Measurements from ENCODE around the gene ODAD4.

Gene ODAD4

GRCh38 chr17:41930009-41930832 lies at the start of gene ODAD4:
Gene ODAD4 (plus strand): TSS chr17:41930617. CDS start chr17:41930724, 107 bp downstream.
- Mint-ChIP-seq H3K27me3 (no peaks in the 10 kb centered on the region), H3K27ac (peak within 1 kb of the TSS; percentile 99), H3K4me3 (peak within 1 kb of the TSS; percentile 99), H3K9me3 (ENCODE audit: low read depth) (no peaks in the 10 kb centered on the region), H3K36me3 (peaks cover 2% of the 10 kb centered on the region), H3K4me1 (ENCODE audit: low read depth) (peaks cover 23% of the 10 kb centered on the region)

DNA sequence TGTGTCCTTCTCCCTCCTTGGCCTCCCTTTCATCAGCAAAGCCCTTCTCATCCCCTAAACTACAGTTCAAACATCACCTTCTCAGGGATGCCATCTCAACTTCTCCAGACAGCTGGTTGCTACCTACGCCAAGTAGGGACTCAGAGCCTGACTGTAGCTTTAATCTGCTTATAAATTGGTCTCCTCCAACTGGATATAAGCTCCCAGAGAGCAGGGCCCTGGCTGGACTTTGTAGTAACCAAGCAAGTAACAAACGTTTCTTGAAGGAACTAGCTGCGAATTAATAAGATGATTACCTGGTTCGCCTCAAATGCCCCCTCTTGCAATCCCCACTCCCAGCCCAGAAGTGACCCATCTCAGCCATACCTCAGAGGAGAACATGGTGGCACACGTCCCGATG lies 47.7 kb upstream of the ODAD4 start:
- H3K4me1 Mint-ChIP-seq (ENCODE audit: low read depth), result no peaks in the 10 kb centered on the region
- no peaks in the 10 kb centered on the region for H3K9me3 Mint-ChIP-seq (ENCODE audit: low read depth)
- H3K27me3 Mint-ChIP-seq, result no peaks in the 10 kb centered on the region
- no peak overlapping the region for H3K4me3 Mint-ChIP-seq
- H3K36me3 Mint-ChIP-seq, result peaks cover 12% of the 10 kb centered on the region
- H3K27ac Mint-ChIP-seq, result no peak overlapping the region

GRCh38 chr17:41885733-41886132 lies 44.7 kb upstream of the ODAD4 start:
- Mint-ChIP-seq H3K36me3 (peaks cover 3% of the 10 kb centered on the region), H3K4me3 (no peak overlapping the region), H3K4me1 (ENCODE audit: low read depth) (no peaks in the 10 kb centered on the region), H3K9me3 (ENCODE audit: low read depth) (no peaks in the 10 kb centered on the region), H3K27ac (no peak overlapping the region), H3K27me3 (no peaks in the 10 kb centered on the region)

DNA sequence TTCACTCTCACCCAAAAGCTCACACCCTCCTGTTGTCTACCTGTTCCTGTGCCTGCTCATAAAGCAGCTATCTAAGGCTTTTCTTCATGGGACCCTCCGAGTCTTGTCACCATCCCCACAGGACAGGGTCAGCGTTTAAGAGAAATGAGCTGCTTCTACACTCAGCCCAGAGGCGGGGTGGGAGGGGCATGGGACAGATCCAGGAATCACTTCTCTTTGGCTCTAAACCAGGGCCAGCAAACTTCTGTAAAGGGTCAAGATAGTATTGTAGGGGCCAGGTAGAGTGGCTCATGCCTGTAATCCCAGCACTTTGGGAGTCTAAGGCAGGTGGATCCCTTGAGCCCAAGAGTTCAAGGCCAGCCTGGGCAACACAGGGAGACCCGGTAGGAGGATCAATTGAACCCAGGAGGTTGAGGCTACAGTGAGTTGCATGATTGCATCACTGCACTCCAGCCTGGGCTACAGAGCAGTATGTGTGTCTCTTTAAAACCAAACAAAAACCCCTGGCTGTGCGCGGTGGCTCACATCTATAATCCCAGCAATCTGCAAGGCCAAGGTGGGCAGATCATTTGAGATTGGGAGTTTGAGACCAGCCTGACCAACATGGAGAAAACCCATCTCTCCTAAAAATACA lies 42.0 kb upstream of the ODAD4 start:
- Mint-ChIP-seq H3K36me3 (peaks cover 2% of the 10 kb centered on the region), H3K27ac (no peak overlapping the region), H3K9me3 (ENCODE audit: low read depth) (no peaks in the 10 kb centered on the region), H3K4me1 (ENCODE audit: low read depth) (no peaks in the 10 kb centered on the region), H3K4me3 (no peak overlapping the region), H3K27me3 (no peaks in the 10 kb centered on the region)

- Mint-ChIP-seq H3K27ac (peak overlapping the region; percentile 28), H3K36me3 (peaks cover 4% of the 10 kb centered on the region), H3K9me3 (ENCODE audit: low read depth) (no peaks in the 10 kb centered on the region), H3K4me1 (ENCODE audit: low read depth) (no peaks in the 10 kb centered on the region), H3K4me3 (no peak overlapping the region), H3K27me3 (no peaks in the 10 kb centered on the region)
Measured at GRCh38 chr17:41891135-41892020, 39.0 kb upstream of the ODAD4 start.

- H3K9me3 Mint-ChIP-seq (ENCODE audit: low read depth), result no peaks in the 10 kb centered on the region
- H3K27me3 Mint-ChIP-seq, result no peaks in the 10 kb centered on the region
- H3K4me3 Mint-ChIP-seq, result no peak overlapping the region
- H3K36me3 Mint-ChIP-seq, result peaks cover 4% of the 10 kb centered on the region
- peak overlapping the region; percentile 28 for H3K27ac Mint-ChIP-seq
- H3K4me1 Mint-ChIP-seq (ENCODE audit: low read depth), result no peaks in the 10 kb centered on the region
Measured at GRCh38 chr17:41892021-41892376, 38.4 kb upstream of the ODAD4 start.

GRCh38 chr17:41893384-41893783 lies 37.0 kb upstream of the ODAD4 start:
- H3K27me3 Mint-ChIP-seq, result no peaks in the 10 kb centered on the region
- peaks cover 6% of the 10 kb centered on the region for H3K36me3 Mint-ChIP-seq
- no peaks in the 10 kb centered on the region for H3K4me1 Mint-ChIP-seq (ENCODE audit: low read depth)
- H3K27ac Mint-ChIP-seq, result no peak overlapping the region
- no peaks in the 10 kb centered on the region for H3K9me3 Mint-ChIP-seq (ENCODE audit: low read depth)
- no peak overlapping the region for H3K4me3 Mint-ChIP-seq

DNA sequence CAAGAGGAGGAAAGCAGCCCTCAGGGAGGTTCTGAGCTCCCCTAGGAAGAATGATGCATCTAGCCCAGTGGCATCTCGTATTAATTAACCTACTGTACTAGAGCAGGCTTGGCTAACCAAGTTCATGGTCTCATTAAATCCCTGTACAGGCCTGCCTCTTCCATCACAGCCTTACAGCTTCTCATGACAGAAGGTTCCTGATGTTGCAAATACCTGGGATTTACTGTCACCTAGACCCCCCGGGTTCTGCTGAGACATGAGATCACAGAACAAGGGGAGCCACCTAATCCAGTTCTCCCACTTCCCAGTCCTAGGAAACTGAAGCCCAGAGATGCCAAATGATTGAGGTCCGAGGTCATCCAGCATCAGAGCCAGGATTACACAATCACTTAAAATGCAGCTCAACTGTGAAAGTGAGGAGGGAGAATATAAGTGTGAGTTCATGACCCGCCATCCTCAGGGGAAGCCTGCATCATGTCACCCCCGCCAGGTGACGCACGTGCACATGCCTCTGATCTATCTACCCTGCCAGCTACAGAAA lies 35.6 kb upstream of the ODAD4 start:
- Mint-ChIP-seq H3K36me3 (peaks cover 6% of the 10 kb centered on the region), H3K9me3 (ENCODE audit: low read depth) (no peaks in the 10 kb centered on the region), H3K27me3 (no peaks in the 10 kb centered on the region), H3K4me3 (no peak overlapping the region), H3K27ac (no peak overlapping the region), H3K4me1 (ENCODE audit: low read depth) (no peaks in the 10 kb centered on the region)

GRCh38 chr17:41895617-41896016 lies 34.8 kb upstream of the ODAD4 start:
- H3K9me3 Mint-ChIP-seq (ENCODE audit: low read depth), result no peaks in the 10 kb centered on the region
- H3K27me3 Mint-ChIP-seq, result no peaks in the 10 kb centered on the region
- H3K36me3 Mint-ChIP-seq, result peaks cover 6% of the 10 kb centered on the region
- no peak overlapping the region for H3K27ac Mint-ChIP-seq
- H3K4me1 Mint-ChIP-seq (ENCODE audit: low read depth), result no peaks in the 10 kb centered on the region
- no peak overlapping the region for H3K4me3 Mint-ChIP-seq

DNA sequence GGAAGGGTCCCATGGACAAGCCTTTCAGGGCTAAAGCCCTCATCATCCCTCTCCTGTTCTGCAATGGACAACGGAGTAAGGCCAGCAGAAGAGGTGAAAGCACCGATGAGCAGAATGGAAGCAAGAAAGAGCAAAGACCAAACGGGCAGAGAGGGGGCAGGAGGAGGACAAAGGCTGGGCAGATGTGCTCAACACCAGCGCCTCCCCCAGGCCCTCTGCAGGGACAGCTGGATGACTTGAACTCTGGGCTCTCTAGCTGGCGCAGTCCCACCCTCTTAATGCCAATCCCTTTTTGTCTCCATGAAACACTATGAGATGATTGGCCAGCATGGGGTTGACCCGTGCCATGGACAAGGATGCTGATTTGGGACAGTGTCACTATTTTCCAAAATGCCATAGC lies 33.7 kb upstream of the ODAD4 start:
- H3K27ac Mint-ChIP-seq, result no peak overlapping the region
- H3K36me3 Mint-ChIP-seq, result peaks cover 6% of the 10 kb centered on the region
- H3K27me3 Mint-ChIP-seq, result no peaks in the 10 kb centered on the region
- H3K9me3 Mint-ChIP-seq (ENCODE audit: low read depth), result no peaks in the 10 kb centered on the region
- H3K4me3 Mint-ChIP-seq, result no peak overlapping the region
- H3K4me1 Mint-ChIP-seq (ENCODE audit: low read depth), result no peaks in the 10 kb centered on the region

DNA sequence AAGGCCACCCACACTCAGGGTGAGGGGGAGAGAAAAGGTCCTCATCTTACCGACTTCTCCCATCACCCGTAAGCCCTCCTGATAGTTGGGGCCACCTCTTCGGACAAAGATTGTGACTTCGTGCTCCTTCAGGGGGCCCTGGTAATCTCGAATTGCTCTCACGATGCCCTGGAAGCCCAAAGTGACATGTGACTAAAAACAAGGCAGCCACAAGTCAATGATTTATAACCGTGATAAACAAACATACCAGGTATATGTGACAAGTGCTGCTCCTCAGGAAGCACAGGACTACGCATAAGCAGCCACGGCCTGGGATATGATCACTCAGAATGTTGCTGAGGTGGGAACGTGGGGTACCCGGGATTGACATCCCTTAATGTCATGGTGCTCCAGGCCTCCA lies 28.8 kb upstream of the ODAD4 start:
- Mint-ChIP-seq H3K27ac (no peak overlapping the region), H3K4me1 (ENCODE audit: low read depth) (no peaks in the 10 kb centered on the region), H3K36me3 (peaks cover 8% of the 10 kb centered on the region), H3K9me3 (ENCODE audit: low read depth) (no peaks in the 10 kb centered on the region), H3K27me3 (no peaks in the 10 kb centered on the region), H3K4me3 (no peak overlapping the region)

- H3K27me3 Mint-ChIP-seq, result no peaks in the 10 kb centered on the region
- no peak overlapping the region for H3K4me3 Mint-ChIP-seq
- no peaks in the 10 kb centered on the region for H3K9me3 Mint-ChIP-seq (ENCODE audit: low read depth)
- no peaks in the 10 kb centered on the region for H3K4me1 Mint-ChIP-seq (ENCODE audit: low read depth)
- H3K27ac Mint-ChIP-seq, result no peak overlapping the region
- peaks cover 8% of the 10 kb centered on the region for H3K36me3 Mint-ChIP-seq
Measured at GRCh38 chr17:41904242-41904841, 26.1 kb upstream of the ODAD4 start.

- H3K9me3 Mint-ChIP-seq (ENCODE audit: low read depth), result no peaks in the 10 kb centered on the region
- H3K36me3 Mint-ChIP-seq, result peaks cover 8% of the 10 kb centered on the region
- no peak overlapping the region for H3K4me3 Mint-ChIP-seq
- no peak overlapping the region for H3K27ac Mint-ChIP-seq
- no peaks in the 10 kb centered on the region for H3K27me3 Mint-ChIP-seq
- no peaks in the 10 kb centered on the region for H3K4me1 Mint-ChIP-seq (ENCODE audit: low read depth)
Measured at GRCh38 chr17:41905172-41905571, 25.2 kb upstream of the ODAD4 start.

DNA sequence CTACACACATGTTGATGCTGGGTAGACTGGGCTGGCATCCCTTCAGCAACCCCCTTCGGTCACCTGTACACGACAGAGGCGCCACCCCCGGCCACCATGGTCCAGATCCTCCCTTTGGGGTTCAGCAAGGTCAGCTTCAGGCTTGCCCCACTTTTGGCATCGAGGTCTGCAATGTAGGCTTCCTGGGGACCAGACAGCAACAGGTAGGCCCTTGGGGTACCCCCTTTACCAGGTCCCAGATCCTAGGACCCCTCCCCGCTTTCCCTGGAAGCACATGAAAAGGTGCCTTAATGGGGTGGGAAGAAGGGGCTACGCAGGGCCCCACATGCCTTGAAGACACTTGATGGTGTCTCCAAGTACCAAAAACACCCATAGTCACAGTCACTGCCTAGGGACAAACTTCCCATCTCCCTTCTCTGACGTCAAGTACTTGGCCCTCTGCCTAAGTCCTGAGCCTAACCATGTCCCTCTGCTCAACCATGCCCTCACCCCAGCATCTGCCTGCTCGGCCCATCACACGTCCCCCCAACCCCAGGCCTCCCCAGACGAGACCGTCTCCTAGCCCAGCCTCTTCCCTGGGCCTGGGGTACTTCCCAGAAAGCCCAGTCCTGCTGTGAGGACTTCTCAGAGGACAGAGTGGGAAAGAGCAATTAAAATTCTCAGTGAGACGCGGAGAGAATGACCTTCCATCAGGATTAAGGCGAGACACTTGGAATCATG lies 23.8 kb upstream of the ODAD4 start:
- Mint-ChIP-seq H3K27me3 (no peaks in the 10 kb centered on the region), H3K27ac (no peak overlapping the region)

More for the DNA sequence above, 23.8 kb upstream of the ODAD4 start:
- Mint-ChIP-seq H3K4me3 (no peak overlapping the region), H3K4me1 (ENCODE audit: low read depth) (no peaks in the 10 kb centered on the region), H3K9me3 (ENCODE audit: low read depth) (no peaks in the 10 kb centered on the region), H3K36me3 (peaks cover 6% of the 10 kb centered on the region)

Data from activated naive CD8-positive, alpha-beta T cell (primary cell).